H1 (cell line): ENCODE measurements around the gene CHPT1. TPM values are rescaled to one million over a fixed set of nuclear protein-coding genes. Genes with fewer than 3 reads are reported as not detected.

ENCODE experiments used
- CTCF ChIA-PET: fragments of 300-600 bp; sonication (Branson Sonifier 250); formaldehyde crosslinking; loops from one replicate; lab custom pipeline; 2021; ENCODE audit not compliant: partially characterized antibody; lab: Charles Lee
- POLR2A ChIA-PET: fragments of 300-600 bp; sonication (Branson Sonifier 250); formaldehyde crosslinking; loops from one replicate; lab custom pipeline; 2021; ENCODE audit warnings: inconsistent platforms; ENCODE audit not compliant: partially characterized antibody; lab: Charles Lee
- DNase-seq, 2 experiments: peaks; one replicate each; pipeline versions ENCODE4 v3.0.0 to v3.0.0-alpha.2; 2010 to 2022; ENCODE audit warnings: low spot score in 2 of 2, low read depth in 1 of 2, mixed read lengths in 1 of 2
- FAIRE-seq: peaks from 2 replicates; lab custom pipeline; 2011; peaks lifted over from hg19 to GRCh38; lab: Jason Lieb, UNC
- H2AFZ ChIP-seq: 2 replicates; pipeline ENCODE4 v1.8.1; 2012; ENCODE audit warnings: low read length, inconsistent platforms
- H2AK5ac ChIP-seq: 2 replicates; pipeline ENCODE4 v1.6.1; 2013; ENCODE audit warnings: low read depth, low read length
- H2BK120ac ChIP-seq: replicated peaks from 2 replicates; pipeline ENCODE3; 2013; ENCODE audit warnings: low read depth, low read length, inconsistent platforms
- H2BK12ac ChIP-seq: 2 replicates; pipeline ENCODE4 v1.6.1; 2013; ENCODE audit warnings: low read depth, low read length
- H2BK15ac ChIP-seq: 2 replicates; pipeline ENCODE4 v1.6.1; 2013; ENCODE audit warnings: low read length
- H2BK20ac ChIP-seq: 2 replicates; pipeline ENCODE4 v1.6.1; 2013; ENCODE audit warnings: low read length
- H2BK5ac ChIP-seq: 2 replicates; pipeline ENCODE4 v1.6.1; 2013; ENCODE audit warnings: low read depth, low read length
- H3K14ac ChIP-seq: 2 replicates; pipeline ENCODE4 v1.6.1; 2013; ENCODE audit warnings: inconsistent platforms; ENCODE audit not compliant: insufficient read length
- H3K18ac ChIP-seq: 2 replicates; pipeline ENCODE4 v1.6.1; 2013; ENCODE audit warnings: low read length; ENCODE audit errors: extremely low read depth
- H3K23ac ChIP-seq: 2 replicates; pipeline ENCODE4 v1.6.1; 2013; ENCODE audit warnings: inconsistent platforms; ENCODE audit not compliant: insufficient read length
- H3K23me2 ChIP-seq: 2 replicates; pipeline ENCODE4 v1.6.1; 2013; ENCODE audit warnings: low read depth, low read length
- H3K27ac ChIP-seq: 2 replicates; pipeline ENCODE4 v1.6.1; 2011; ENCODE audit warnings: low read depth, low read length, inconsistent platforms
- H3K27me3 ChIP-seq, 4 experiments: replicated peaks in 1 of 4; 1 replicate in 1 of 4; 2 replicates in 3 of 4; pipeline versions ENCODE4 v1.6.1 to v1.8.1; 2011 to 2013; ENCODE audit warnings: low read length in 3 of 4, mild to moderate bottlenecking in 3 of 4, inconsistent platforms in 2 of 4, mixed read lengths in 2 of 4, moderate library complexity in 1 of 4; ENCODE audit not compliant: control insufficient read depth in 3 of 4, insufficient read depth in 3 of 4; ENCODE audit errors: extremely low read depth in 1 of 4
- H3K36me3 ChIP-seq, 4 experiments: 2 replicates each; pipeline versions ENCODE4 v1.6.1 to v1.8.1; 2011 to 2013; ENCODE audit warnings: mild to moderate bottlenecking in 4 of 4, low read length in 3 of 4, moderate library complexity in 2 of 4, control low read depth in 1 of 4, inconsistent platforms in 1 of 4; ENCODE audit not compliant: insufficient read depth in 4 of 4, control insufficient read depth in 2 of 4
- H3K4ac ChIP-seq: replicated peaks from 2 replicates; pipeline ENCODE3; 2013; ENCODE audit warnings: low read length, low read depth, mixed read lengths, inconsistent platforms; ENCODE audit not compliant: insufficient read length
- H3K4me1 ChIP-seq, 4 experiments: replicated peaks in 1 of 4; 1 replicate in 1 of 4; 2 replicates in 3 of 4; pipeline versions ENCODE4 v1.6.1 to v1.8.1; 2011 to 2013; ENCODE audit warnings: low read length in 3 of 4, inconsistent platforms in 2 of 4, mixed read lengths in 1 of 4; ENCODE audit not compliant: insufficient read depth in 4 of 4, control insufficient read depth in 3 of 4
- H3K4me2 ChIP-seq, 2 experiments: 2 replicates each; pipeline versions ENCODE4 v1.6.1 to v1.8.1; 2011 to 2013; ENCODE audit warnings: low read depth in 2 of 2, low read length in 2 of 2, control low read depth in 1 of 2, inconsistent platforms in 1 of 2, mild to moderate bottlenecking in 1 of 2; ENCODE audit not compliant: insufficient read depth in 1 of 2
- H3K4me3 ChIP-seq, 4 experiments: fragments of 200-600, 300-600 bp in 1 of 4; sonication (generic), shearing (Covaris generic), sonication (Bioruptor Twin) in 1 of 4; 2 replicates each; pipeline versions ENCODE4 v1.5.1 to v1.8.1; 2011 to 2016; ENCODE audit warnings: low read length in 4 of 4, low read depth in 3 of 4, control low read depth in 2 of 4, inconsistent platforms in 2 of 4, mild to moderate bottlenecking in 2 of 4, mixed read lengths in 1 of 4, moderate library complexity in 1 of 4; ENCODE audit not compliant: insufficient read depth in 2 of 4; ENCODE audit errors: extremely low read depth in 1 of 4
- H3K56ac ChIP-seq: replicated peaks from 2 replicates; pipeline ENCODE3; 2013; ENCODE audit warnings: low read depth, mild to moderate bottlenecking, mixed read lengths, low read length, inconsistent platforms; ENCODE audit not compliant: insufficient read length
- H3K79me1 ChIP-seq: 2 replicates; pipeline ENCODE4 v1.6.1; 2013; ENCODE audit warnings: low read depth, low read length, control low read depth
- H3K79me2 ChIP-seq, 2 experiments: 2 replicates each; pipeline versions ENCODE4 v1.6.1 to v1.8.1; 2012 to 2013; ENCODE audit warnings: low read length in 2 of 2, mild to moderate bottlenecking in 2 of 2, inconsistent platforms in 1 of 2; ENCODE audit not compliant: insufficient read depth in 2 of 2, control insufficient read depth in 1 of 2
- H3K9ac ChIP-seq, 4 experiments: replicated peaks in 1 of 4; 1 replicate in 1 of 4; 2 replicates in 3 of 4; pipeline versions ENCODE4 v1.6.1 to v1.8.1; 2011 to 2013; ENCODE audit warnings: low read depth in 3 of 4, low read length in 3 of 4, control low read depth in 2 of 4, mild to moderate bottlenecking in 2 of 4, moderate library complexity in 2 of 4, inconsistent platforms in 1 of 4; ENCODE audit errors: extremely low read depth in 1 of 4
- H3K9me3 ChIP-seq, 2 experiments: 2 replicates each; pipeline versions ENCODE4 v1.6.1 to v1.8.1; 2012 to 2013; ENCODE audit warnings: mild to moderate bottlenecking in 2 of 2, moderate library complexity in 2 of 2, control low read depth in 1 of 2, inconsistent platforms in 1 of 2, low read depth in 1 of 2, low read length in 1 of 2, mixed read lengths in 1 of 2; ENCODE audit not compliant: insufficient read depth in 2 of 2
- H4K20me1 ChIP-seq, 2 experiments: replicated peaks in 1 of 2; 2 replicates each; pipeline versions ENCODE3 to v1.8.1; 2011 to 2013; ENCODE audit warnings: inconsistent platforms in 2 of 2, low read length in 2 of 2, mild to moderate bottlenecking in 1 of 2; ENCODE audit not compliant: insufficient read depth in 2 of 2, control insufficient read depth in 1 of 2
- H4K5ac ChIP-seq: 2 replicates; pipeline ENCODE4 v1.6.1; 2013; ENCODE audit warnings: low read length, low read depth, mixed read lengths, inconsistent platforms; ENCODE audit not compliant: insufficient read length
- H4K8ac ChIP-seq: 2 replicates; pipeline ENCODE4 v1.8.0; 2013; ENCODE audit warnings: mild to moderate bottlenecking, moderate library complexity, low read length, inconsistent platforms; ENCODE audit not compliant: insufficient read depth; ENCODE audit errors: extremely low read depth
- H4K91ac ChIP-seq: replicated peaks from 2 replicates; pipeline ENCODE3; 2013; ENCODE audit warnings: low read length, mixed read lengths, inconsistent platforms; ENCODE audit not compliant: insufficient read length
- ATF3 ChIP-seq: IDR thresholded peaks from 2 replicates; pipeline ENCODE4 v1.6.1; 2011; ENCODE audit warnings: low read depth, mild to moderate bottlenecking, low read length; ENCODE audit not compliant: insufficient read depth
- CBX8 ChIP-seq: fragments of 300-800, 300-1000 bp; sonication (generic); IDR thresholded peaks from 2 replicates; pipeline ENCODE4 v1.7.1; 2016; ENCODE audit warnings: low read depth, low read length, borderline replicate concordance
- CREB1 ChIP-seq: IDR thresholded peaks from 2 replicates; pipeline ENCODE4 v1.6.1; 2012; ENCODE audit warnings: inconsistent platforms
- E2F6 ChIP-seq: IDR thresholded peaks from 2 replicates; pipeline ENCODE4 v1.6.1; 2012; ENCODE audit warnings: inconsistent platforms
- EP300 ChIP-seq, 2 experiments: IDR thresholded peaks; 1 replicate in 1 of 2; 2 replicates in 1 of 2; pipeline ENCODE4 v1.6.1; 2011 to 2012; ENCODE audit warnings: low read depth in 2 of 2, low read length in 2 of 2, mild to moderate bottlenecking in 2 of 2, borderline replicate concordance in 1 of 2, inconsistent platforms in 1 of 2, moderate library complexity in 1 of 2
- GTF2F1 ChIP-seq: IDR thresholded peaks from 2 replicates; pipeline ENCODE4 v1.6.1; 2012; ENCODE audit warnings: low read depth, low read length, improper control_type of control experiment, borderline replicate concordance
- NANOG ChIP-seq: IDR thresholded peaks from 2 replicates; pipeline ENCODE4 v1.6.1; 2011; ENCODE audit warnings: low read length, low read depth, mild to moderate bottlenecking, inconsistent platforms; ENCODE audit not compliant: insufficient read depth, poor library complexity, severe bottlenecking
- PHF8 ChIP-seq: fragments of 200-600 bp; sonication (generic); conservative IDR thresholded peaks from 2 replicates; pipeline ENCODE4 v1.7.1; 2012; ENCODE audit warnings: low read depth, mild to moderate bottlenecking, inconsistent platforms, low read length, moderate library complexity
- RFX5 ChIP-seq: IDR thresholded peaks from 2 replicates; pipeline ENCODE4 v1.6.1; 2011; ENCODE audit warnings: low read depth, low read length, improper control_type of control experiment, borderline replicate concordance
- WGBS, 2 experiments: shearing (Covaris generic) in 1 of 2; methylation state at CpG; one replicate each; pipeline versions ENCODE4 v1.1.6 to v1.1.7; 2013 to 2015; ENCODE audit warnings: low lambda C conversion rate in 2 of 2, mixed read lengths in 2 of 2, inconsistent platforms in 1 of 2, low coverage in 1 of 2, missing lambda C conversion rate in 1 of 2; ENCODE audit not compliant: insufficient replicate concordance in 2 of 2, insufficient coverage in 1 of 2, insufficient read length in 1 of 2; ENCODE audit errors: extremely low coverage in 1 of 2, missing lambda C conversion rate in 1 of 2; 5-methylcytosine and 5-hydroxymethylcytosine counted together
- polyA plus RNA-seq, 7 experiments: library from polyadenylated mRNA; depleted of rRNA in 3 of 7; stranded (reverse) in 5 of 7; unstranded in 2 of 7; fragments of >200 nt in 5 of 7; fragments of 200-250 nt in 2 of 7; gene quantifications; 1 replicate in 5 of 7; 2 replicates in 1 of 7; 4 replicates in 1 of 7; pipeline versions ENCODE4 v1.2.1 to v1.2.3, GENCODE V29; 2011 to 2013; ENCODE audit warnings: missing spikeins in 2 of 7, mixed read lengths in 2 of 7
- total RNA-seq: library from RNA; stranded (reverse); fragmentation: NEBNext Ultra II Directional; extraction: Animal tissue kit (Norgen Biotek cat#: 25700); gene quantifications from 2 replicates; pipeline ENCODE4 v1.2.1, GENCODE V29; 2021
- TF ChIP-seq, protein P1 (sequence below): IDR thresholded peaks from 2 replicates; pipeline ENCODE4 v1.6.1; 2012; ENCODE audit warnings: low read length, inconsistent platforms

Gene CHPT1
- total and polyA plus RNA-seq, 2 of the 8 experiments (the other 6 are each of a cell fraction or from before 2014, with no cell fraction given): 13.3 to 22.5 TPM

- H3K4me2 ChIP-seq: no peak overlapping the region
- ChIA-PET POLR2A (interaction anchor here (0.7 kb wide), 1 partner anchor 263 kb away, joined by 3 read pairs; no protein-coding TSS in a partner anchor), CTCF (interaction anchor here (0.6 to 2.3 kb wide), 6 partner anchors 26 to 236 kb away, joined by 3 to 9 read pairs (median 4); no protein-coding TSS in a partner anchor)
- no peak overlapping the region for H4K8ac ChIP-seq
- no peak overlapping the region for H3K27ac ChIP-seq
- no peak overlapping the region for H3K18ac ChIP-seq
- no peak overlapping the region for H3K23ac ChIP-seq
- H3K14ac ChIP-seq: no peak overlapping the region
- H2BK120ac ChIP-seq: no peak overlapping the region
- no peak overlapping the region for H2BK12ac ChIP-seq
- no peak overlapping the region for H4K91ac ChIP-seq
- no peaks in the 10 kb centered on the region for H3K9me3 ChIP-seq
- no peak overlapping the region for H4K5ac ChIP-seq
- H4K20me1 ChIP-seq: no peaks in the 10 kb centered on the region
- H2AFZ ChIP-seq: no peak overlapping the region
- no peak overlapping the region for H2BK15ac ChIP-seq
- no peaks in the 10 kb centered on the region for H3K23me2 ChIP-seq
- H3K36me3 ChIP-seq: peaks cover 0 to 3% (median 0%) of the 10 kb centered on the region in 4 experiments; a peak in 2 of 8 replicates
- no peak overlapping the region for H3K4me3 ChIP-seq
- no peak overlapping the region for H2BK20ac ChIP-seq
- FAIRE-seq (no peak), DNase-seq (no peak)
- no peak overlapping the region for H3K9ac ChIP-seq
- H3K56ac ChIP-seq: no peak overlapping the region
- H3K27me3 ChIP-seq: no peaks in the 10 kb centered on the region
- H3K4me1 ChIP-seq: no peaks in the 10 kb centered on the region
- no peak overlapping the region for H2AK5ac ChIP-seq
- H3K4ac ChIP-seq: no peak overlapping the region
- H3K79me1 ChIP-seq: no peaks in the 10 kb centered on the region
- H3K79me2 ChIP-seq: no peaks in the 10 kb centered on the region
- no peak overlapping the region for H2BK5ac ChIP-seq
- WGBS, 2 experiments: 96% methylated on average over 4 of the region's 4 CpGs; no CpG with 5 or more reads in 1 of the 2 experiments
- no peak for TF ChIP-seq RFX5
- TF ChIP-seq CREB1: no peak
- TF ChIP-seq GTF2F1: no peak
- no peak for TF ChIP-seq PHF8
- TF ChIP-seq ATF3: no peak
- TF ChIP-seq NANOG: no peak
- TF ChIP-seq E2F6: no peak
- TF ChIP-seq CBX8: no peak
- TF ChIP-seq, protein P1, sequence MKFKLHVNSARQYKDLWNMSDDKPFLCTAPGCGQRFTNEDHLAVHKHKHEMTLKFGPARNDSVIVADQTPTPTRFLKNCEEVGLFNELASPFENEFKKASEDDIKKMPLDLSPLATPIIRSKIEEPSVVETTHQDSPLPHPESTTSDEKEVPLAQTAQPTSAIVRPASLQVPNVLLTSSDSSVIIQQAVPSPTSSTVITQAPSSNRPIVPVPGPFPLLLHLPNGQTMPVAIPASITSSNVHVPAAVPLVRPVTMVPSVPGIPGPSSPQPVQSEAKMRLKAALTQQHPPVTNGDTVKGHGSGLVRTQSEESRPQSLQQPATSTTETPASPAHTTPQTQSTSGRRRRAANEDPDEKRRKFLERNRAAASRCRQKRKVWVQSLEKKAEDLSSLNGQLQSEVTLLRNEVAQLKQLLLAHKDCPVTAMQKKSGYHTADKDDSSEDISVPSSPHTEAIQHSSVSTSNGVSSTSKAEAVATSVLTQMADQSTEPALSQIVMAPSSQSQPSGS: no peak
- no peak for TF ChIP-seq EP300 (IDR thresholded peaks at IDR 0.05; ENCODE audit: borderline replicate concordance in 1 of 2, low read depth in 2 of 2, low read length in 2 of 2)
Observed at GRCh38 chr12:101722392-101722791, 25.0 kb downstream of the CHPT1 start.
